Measurements from ENCODE around the gene CDC123. TPM values are rescaled to one million over a fixed set of nuclear protein-coding genes. Genes with fewer than 3 reads are reported as not detected.

CDC123 gene
- total RNA-seq, 1 donor from 2014 or later, result 41.8 TPM

- peak overlapping the region; percentile 79 for H3K27ac ChIP-seq (replicated peaks)
These were observed 39.8 kb downstream of the CDC123 start for GRCh38 chr10:12235796-12236195.

DNA sequence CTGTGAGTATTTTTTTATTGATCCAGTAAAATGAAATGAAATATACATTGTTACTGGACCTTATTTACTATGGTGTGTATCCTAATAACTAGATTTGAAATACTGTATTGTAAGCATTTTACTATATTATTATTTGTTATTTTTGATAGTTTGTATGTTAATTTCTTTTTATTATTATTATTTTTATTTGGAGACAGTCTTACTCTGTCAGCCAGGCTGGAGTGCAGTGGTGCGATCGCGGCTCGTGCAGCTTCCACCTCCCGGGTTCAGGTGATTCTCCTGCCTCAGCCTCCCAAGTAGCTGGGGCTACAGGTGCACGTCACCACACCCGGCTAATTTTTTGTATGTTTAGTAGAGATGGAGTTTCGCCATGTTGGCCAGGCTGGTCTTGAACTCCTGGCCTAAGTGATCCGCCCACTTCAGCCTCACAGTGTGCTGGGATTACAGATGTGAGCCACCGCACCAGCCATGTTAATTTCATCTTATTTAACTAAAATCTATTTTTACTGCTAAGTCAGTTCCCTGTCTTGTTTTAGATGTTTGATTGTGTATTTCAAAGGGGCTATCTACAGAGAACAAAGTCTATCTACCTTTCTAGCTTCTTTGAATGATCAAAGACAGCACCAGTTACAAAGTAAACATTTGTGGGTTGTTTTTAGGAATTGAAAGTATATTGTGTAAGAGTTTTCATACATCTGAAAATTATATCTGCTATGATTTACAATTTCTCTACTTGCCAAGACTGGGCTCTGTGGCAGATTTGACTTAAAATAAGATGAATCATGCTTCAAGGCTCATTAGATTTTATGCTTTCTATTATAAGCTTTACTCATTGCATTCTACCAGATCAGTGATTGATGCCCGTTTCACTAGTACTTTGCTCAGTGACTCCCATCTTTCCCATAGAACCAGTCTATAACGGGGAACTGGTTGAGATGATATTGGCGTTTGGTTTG is 41.6 kb downstream of the CDC123 start:
- Histone ChIP-seq H3K4me1 (peaks cover 40% of the 10 kb centered on the region), H3K9me3 (replicated peaks) (no peaks in the 10 kb centered on the region), H3K27me3 (ENCODE audit: low read depth) (no peaks in the 10 kb centered on the region), H3K4me3 (no peak overlapping the region), H3K36me3 (peaks cover 45% of the 10 kb centered on the region), H3K27ac (replicated peaks) (peak overlapping the region; percentile 71)
- TF ChIP-seq CTCF (IDR thresholded peaks at IDR 0.05; ENCODE audit: borderline replicate concordance), result no peak
- DNase-seq, result no peak
- intact Hi-C loops (cut with micrococcal nuclease), result no loop called here

More at GRCh38 chr10:12235796-12236195, 39.8 kb downstream of the CDC123 start:
- intact Hi-C loops (cut with micrococcal nuclease), result no loop called here
- no peaks in the 10 kb centered on the region for H3K9me3 ChIP-seq (replicated peaks)
- H3K4me1 ChIP-seq, result peaks cover 23% of the 10 kb centered on the region
- no peak for TF ChIP-seq CTCF (IDR thresholded peaks at IDR 0.05; ENCODE audit: borderline replicate concordance)
- no peak for DNase-seq
- H3K27me3 ChIP-seq (ENCODE audit: low read depth), result no peaks in the 10 kb centered on the region
- H3K4me3 ChIP-seq, result peak overlapping the region; percentile 5
- peaks cover 60% of the 10 kb centered on the region for H3K36me3 ChIP-seq

GRCh38 chr10:12238821-12239220 is 42.8 kb downstream of the CDC123 start:
- intact Hi-C loops (cut with micrococcal nuclease), result no loop called here
- H3K4me3 ChIP-seq, result no peak overlapping the region
- no peak for DNase-seq
- H3K27ac ChIP-seq (replicated peaks), result peak overlapping the region; percentile 71
- no peaks in the 10 kb centered on the region for H3K27me3 ChIP-seq (ENCODE audit: low read depth)
- no peaks in the 10 kb centered on the region for H3K9me3 ChIP-seq (replicated peaks)
- TF ChIP-seq CTCF (IDR thresholded peaks at IDR 0.05; ENCODE audit: borderline replicate concordance), result no peak
- H3K36me3 ChIP-seq, result peaks cover 46% of the 10 kb centered on the region
- peaks cover 46% of the 10 kb centered on the region for H3K4me1 ChIP-seq

- H3K4me1 ChIP-seq, result peaks cover 31% of the 10 kb centered on the region
- no peaks in the 10 kb centered on the region for H3K27me3 ChIP-seq (ENCODE audit: low read depth)
- peak overlapping the region; percentile 20 for H3K4me3 ChIP-seq
- peaks cover 54% of the 10 kb centered on the region for H3K36me3 ChIP-seq
- intact Hi-C loops (cut with micrococcal nuclease), result no loop called here
- no peak for TF ChIP-seq CTCF (IDR thresholded peaks at IDR 0.05; ENCODE audit: borderline replicate concordance)
- peak; percentile 50 for DNase-seq
- H3K27ac ChIP-seq (replicated peaks), result peak overlapping the region; percentile 85
- no peaks in the 10 kb centered on the region for H3K9me3 ChIP-seq (replicated peaks)
These were observed 46.0 kb downstream of the CDC123 start for GRCh38 chr10:12241810-12242529.

DNA sequence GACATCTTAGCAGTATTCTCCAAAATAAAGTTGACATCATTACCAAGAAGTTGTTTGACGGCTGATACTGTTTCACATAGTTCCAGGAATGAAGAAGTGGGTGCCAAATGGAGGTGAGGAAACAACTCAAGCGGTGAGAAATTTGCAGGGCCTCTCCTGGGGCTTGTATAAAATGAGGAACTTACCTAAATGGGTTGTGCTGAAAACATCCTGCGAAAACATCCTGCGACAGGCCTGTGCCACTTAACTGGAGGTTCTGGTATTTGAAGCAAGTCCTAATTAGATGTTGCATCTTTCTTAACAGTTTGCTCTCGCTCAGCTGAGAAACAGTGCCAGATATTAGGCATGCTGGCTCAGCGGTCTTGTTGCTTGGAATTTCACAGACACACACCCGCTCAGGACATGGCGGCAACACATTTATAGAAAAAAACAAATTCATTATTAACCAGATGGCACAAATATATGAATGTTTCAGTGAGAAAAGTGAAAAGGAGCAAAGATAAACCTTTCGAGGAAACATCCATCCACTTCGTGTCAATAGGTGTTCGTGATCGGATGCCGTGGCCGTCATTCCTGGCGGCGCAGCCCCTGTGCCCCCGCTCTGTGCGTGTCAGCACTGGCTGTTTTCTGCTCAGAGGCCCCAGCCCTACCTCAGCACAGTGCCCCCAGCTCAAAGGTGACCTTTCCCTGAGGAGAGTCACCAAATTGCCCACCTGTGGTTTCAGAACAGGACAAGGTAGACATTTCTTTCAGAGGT is 48.1 kb downstream of the CDC123 start:
- TF ChIP-seq CTCF (IDR thresholded peaks at IDR 0.05; ENCODE audit: borderline replicate concordance), result no peak
- Histone ChIP-seq H3K4me1 (peaks cover 31% of the 10 kb centered on the region), H3K9me3 (replicated peaks) (no peaks in the 10 kb centered on the region), H3K27me3 (ENCODE audit: low read depth) (no peaks in the 10 kb centered on the region), H3K36me3 (peaks cover 51% of the 10 kb centered on the region), H3K4me3 (no peak overlapping the region), H3K27ac (replicated peaks) (no peak overlapping the region)
- no peak for DNase-seq
- intact Hi-C loops (cut with micrococcal nuclease), result no loop called here

Measured in left ventricle myocardium inferior (tissue), 1 donor.